ENCODE results near the gene PSORS1C2.
"Not testable (repeated sequence)": the region's sequence is repeated elsewhere in the genome, so short reads cannot be mapped to it uniquely, and the experiment has no call there.

DNA sequence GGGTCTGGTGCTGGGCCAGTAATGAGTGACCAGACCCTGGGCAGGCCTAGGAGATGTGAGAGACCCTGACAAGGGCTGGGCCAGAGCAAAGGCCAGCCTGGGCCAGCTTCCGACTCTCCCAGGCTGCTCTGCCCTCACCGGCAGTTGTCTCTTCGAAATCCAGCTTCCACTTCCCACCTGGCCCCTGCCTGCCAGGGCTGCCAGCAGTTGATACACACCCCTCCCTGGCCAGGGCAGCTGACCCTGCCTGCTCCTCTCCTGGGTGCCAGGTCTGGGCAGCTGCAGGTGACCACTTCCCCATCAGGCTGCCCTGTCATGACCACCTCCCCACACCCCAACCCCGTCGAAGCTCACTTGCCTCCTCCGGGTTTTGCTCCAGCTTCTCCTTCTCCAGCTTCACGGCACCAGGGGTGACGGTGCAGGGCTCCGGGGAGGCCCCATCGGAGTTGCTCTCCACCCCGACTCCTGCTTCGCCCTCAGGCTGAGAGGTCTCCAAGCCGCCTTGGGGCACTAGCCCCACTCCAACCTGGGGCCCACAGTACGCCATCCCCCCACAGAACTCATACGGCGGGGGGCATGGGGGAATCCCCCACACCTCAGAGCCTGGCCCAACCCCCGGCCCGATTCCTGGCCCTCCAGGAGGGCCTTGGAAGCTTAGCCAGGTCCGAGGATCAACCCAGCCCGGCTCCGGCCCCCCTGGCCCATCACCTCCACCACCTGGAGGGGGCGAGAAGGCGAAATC lies 31.2 kb upstream of the PSORS1C2 start:
- TF ChIP-seq, protein P1, sequence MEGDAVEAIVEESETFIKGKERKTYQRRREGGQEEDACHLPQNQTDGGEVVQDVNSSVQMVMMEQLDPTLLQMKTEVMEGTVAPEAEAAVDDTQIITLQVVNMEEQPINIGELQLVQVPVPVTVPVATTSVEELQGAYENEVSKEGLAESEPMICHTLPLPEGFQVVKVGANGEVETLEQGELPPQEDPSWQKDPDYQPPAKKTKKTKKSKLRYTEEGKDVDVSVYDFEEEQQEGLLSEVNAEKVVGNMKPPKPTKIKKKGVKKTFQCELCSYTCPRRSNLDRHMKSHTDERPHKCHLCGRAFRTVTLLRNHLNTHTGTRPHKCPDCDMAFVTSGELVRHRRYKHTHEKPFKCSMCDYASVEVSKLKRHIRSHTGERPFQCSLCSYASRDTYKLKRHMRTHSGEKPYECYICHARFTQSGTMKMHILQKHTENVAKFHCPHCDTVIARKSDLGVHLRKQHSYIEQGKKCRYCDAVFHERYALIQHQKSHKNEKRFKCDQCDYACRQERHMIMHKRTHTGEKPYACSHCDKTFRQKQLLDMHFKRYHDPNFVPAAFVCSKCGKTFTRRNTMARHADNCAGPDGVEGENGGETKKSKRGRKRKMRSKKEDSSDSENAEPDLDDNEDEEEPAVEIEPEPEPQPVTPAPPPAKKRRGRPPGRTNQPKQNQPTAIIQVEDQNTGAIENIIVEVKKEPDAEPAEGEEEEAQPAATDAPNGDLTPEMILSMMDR (IDR thresholded peaks at IDR 0.05) = not testable (repeated sequence)
- not testable (repeated sequence) for TF ChIP-seq POLR2A (IDR thresholded peaks at IDR 0.05)
